H1 (cell line): Measurements from ENCODE around the gene EPSTI1.

ENCODE experiments used
- CTCF ChIP-seq, 3 experiments: IDR thresholded peaks; 1 replicate in 2 of 3; 2 replicates in 1 of 3; pipeline versions ENCODE4 v1.5.1 to v1.6.1; 2011; ENCODE audit warnings: low read length in 3 of 3, mild to moderate bottlenecking in 3 of 3, inconsistent platforms in 2 of 3, low read depth in 1 of 3, moderate library complexity in 1 of 3; ENCODE audit not compliant: insufficient read depth in 1 of 3; ENCODE audit errors: control extremely low read depth in 1 of 3
- KDM1A ChIP-seq: fragments of 200-600, 300-600 bp; sonication (generic); IDR thresholded peaks from 2 replicates; pipeline ENCODE4 v1.7.1; 2016; ENCODE audit warnings: mild to moderate bottlenecking, low read length, borderline replicate concordance
- SP1 ChIP-seq: IDR thresholded peaks from 2 replicates; pipeline ENCODE4 v1.6.1; 2011; ENCODE audit warnings: low read depth, low read length
- TCF12 ChIP-seq: IDR thresholded peaks from 2 replicates; pipeline ENCODE4 v1.6.1; 2011; ENCODE audit warnings: low read depth, mild to moderate bottlenecking, low read length

DNA sequence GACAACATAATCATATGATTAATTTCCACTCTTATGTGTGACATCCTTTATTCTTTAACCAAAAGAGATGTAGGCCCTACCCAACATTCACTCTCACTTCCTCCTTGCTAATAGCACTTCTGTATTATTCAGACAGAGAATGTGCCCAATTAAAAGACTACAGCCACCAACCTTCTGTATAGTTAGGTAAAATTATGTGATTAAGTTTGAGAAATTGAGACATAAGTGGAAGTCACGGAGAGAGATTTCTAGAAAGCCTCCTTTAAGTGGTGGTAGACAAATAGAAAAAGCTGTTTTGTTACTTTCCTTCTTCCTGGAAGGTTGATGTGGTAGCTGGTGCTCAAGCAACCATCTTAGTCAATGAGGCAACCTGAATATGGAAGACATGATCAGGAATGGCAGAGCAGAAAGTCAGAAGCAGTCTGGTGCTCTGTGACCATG, 14.8 kb downstream of the EPSTI1 start:
- TF ChIP-seq TCF12 (no peak), SP1 (no peak), KDM1A (peak; percentile 72; the same call in 1 of the 2 replicates), CTCF (IDR thresholded peaks at IDR 0.05; ENCODE audit: control extremely low read depth in 1 of 3, insufficient read depth in 1 of 3, low read depth in 1 of 3, low read length in 3 of 3) (no peak)
